ENCODE measurements around the gene CMSS1.

Gene CMSS1

GRCh38 chr3:100120693-100121092 is 303.0 kb downstream of the CMSS1 start:
- Histone ChIP-seq H3K36me3 (ENCODE audit: control insufficient read depth, insufficient read depth, low read length) (no peaks in the 10 kb centered on the region), H3K27me3 (ENCODE audit: control insufficient read depth, insufficient read depth, low read length) (no peaks in the 10 kb centered on the region), H3K9ac (ENCODE audit: low read length) (no peak overlapping the region), H3K27ac (ENCODE audit: low read depth, low read length) (no peak overlapping the region), H3K4me3 (ENCODE audit: low read depth, low read length) (no peak overlapping the region), H3K4me1 (ENCODE audit: control insufficient read depth, insufficient read depth, low read length) (peaks cover 13% of the 10 kb centered on the region), H3K9me3 (ENCODE audit: control insufficient read depth, insufficient read depth, low read depth, low read length) (no peaks in the 10 kb centered on the region)

DNA sequence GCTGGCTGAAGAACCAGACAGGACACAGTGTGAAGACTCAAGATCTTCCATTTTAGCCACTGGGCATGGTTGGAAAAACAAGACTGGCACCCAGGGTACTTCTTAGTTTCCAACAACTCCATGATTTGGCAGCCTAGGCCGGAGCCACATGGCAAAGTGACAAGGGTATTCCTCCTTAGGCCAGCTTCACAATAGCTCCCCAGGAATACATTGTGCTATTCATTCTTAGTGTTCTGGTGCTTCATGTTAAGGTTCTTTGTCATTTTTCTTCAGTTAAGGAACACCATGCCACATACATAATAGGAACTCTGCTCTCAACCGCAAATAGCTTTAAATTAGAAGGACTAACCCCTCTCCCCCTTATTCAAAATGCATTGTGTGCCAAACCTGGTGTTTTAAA is 304.7 kb downstream of the CMSS1 start:
- Histone ChIP-seq H3K9ac (ENCODE audit: low read length) (no peak overlapping the region), H3K9me3 (ENCODE audit: control insufficient read depth, insufficient read depth, low read depth, low read length) (no peaks in the 10 kb centered on the region), H3K27me3 (ENCODE audit: control insufficient read depth, insufficient read depth, low read length) (no peaks in the 10 kb centered on the region), H3K4me3 (ENCODE audit: low read depth, low read length) (no peak overlapping the region), H3K36me3 (ENCODE audit: control insufficient read depth, insufficient read depth, low read length) (no peaks in the 10 kb centered on the region), H3K27ac (ENCODE audit: low read depth, low read length) (no peak overlapping the region), H3K4me1 (ENCODE audit: control insufficient read depth, insufficient read depth, low read length) (peaks cover 13% of the 10 kb centered on the region)

GRCh38 chr3:100123112-100123511 is 305.4 kb downstream of the CMSS1 start:
- Histone ChIP-seq H3K4me1 (ENCODE audit: control insufficient read depth, insufficient read depth, low read length) (peaks cover 13% of the 10 kb centered on the region), H3K36me3 (ENCODE audit: control insufficient read depth, insufficient read depth, low read length) (no peaks in the 10 kb centered on the region), H3K27me3 (ENCODE audit: control insufficient read depth, insufficient read depth, low read length) (no peaks in the 10 kb centered on the region), H3K4me3 (ENCODE audit: low read depth, low read length) (no peak overlapping the region), H3K9ac (ENCODE audit: low read length) (no peak overlapping the region), H3K27ac (ENCODE audit: low read depth, low read length) (no peak overlapping the region), H3K9me3 (ENCODE audit: control insufficient read depth, insufficient read depth, low read depth, low read length) (no peaks in the 10 kb centered on the region)

GRCh38 chr3:100124201-100124761 is 306.6 kb downstream of the CMSS1 start:
- Histone ChIP-seq H3K27ac (ENCODE audit: low read depth, low read length) (no peak overlapping the region), H3K9me3 (ENCODE audit: control insufficient read depth, insufficient read depth, low read depth, low read length) (no peaks in the 10 kb centered on the region), H3K4me3 (ENCODE audit: low read depth, low read length) (no peak overlapping the region), H3K36me3 (ENCODE audit: control insufficient read depth, insufficient read depth, low read length) (no peaks in the 10 kb centered on the region), H3K27me3 (ENCODE audit: control insufficient read depth, insufficient read depth, low read length) (no peaks in the 10 kb centered on the region), H3K9ac (ENCODE audit: low read length) (no peak overlapping the region), H3K4me1 (ENCODE audit: control insufficient read depth, insufficient read depth, low read length) (peaks cover 13% of the 10 kb centered on the region)

DNA sequence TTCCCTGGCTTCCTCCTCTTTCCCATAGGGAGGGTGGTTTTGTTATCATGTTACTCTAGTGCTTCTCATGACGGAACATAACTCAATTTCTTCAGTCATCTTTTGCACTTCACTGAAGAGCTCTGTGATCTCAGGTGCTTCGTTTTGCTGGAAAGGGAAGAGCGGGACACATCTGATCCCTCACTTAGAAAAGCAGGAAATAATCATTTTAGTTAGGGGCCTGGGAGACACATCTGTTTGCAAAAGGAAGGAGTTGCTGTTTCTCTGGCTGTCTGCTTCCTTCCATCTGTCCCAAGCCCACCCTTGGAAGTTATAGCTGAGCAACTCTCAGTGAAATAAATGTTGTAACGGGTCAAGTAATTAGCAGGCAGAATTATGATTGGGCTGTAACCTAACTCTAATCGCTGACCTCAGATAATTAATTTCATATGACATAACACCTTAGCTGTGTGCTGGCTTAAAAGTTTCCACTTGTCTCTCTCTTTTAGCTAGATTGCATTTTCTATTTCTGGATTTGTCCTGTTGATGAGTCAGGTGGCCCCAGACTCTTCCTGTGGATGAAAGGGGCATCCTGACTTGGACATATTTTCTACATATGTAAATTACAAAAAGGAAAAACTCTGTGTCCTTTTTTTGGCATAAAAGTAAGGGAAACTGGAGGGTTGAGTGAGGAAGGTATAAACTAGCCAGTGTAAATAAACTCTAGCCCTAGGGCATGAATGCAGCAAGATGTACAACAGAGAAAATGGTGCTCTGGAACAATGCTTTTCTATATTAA is 307.7 kb downstream of the CMSS1 start:
- no peaks in the 10 kb centered on the region for H3K9me3 ChIP-seq (ENCODE audit: control insufficient read depth, insufficient read depth, low read depth, low read length)
- no peaks in the 10 kb centered on the region for H3K27me3 ChIP-seq (ENCODE audit: control insufficient read depth, insufficient read depth, low read length)
- H3K9ac ChIP-seq (ENCODE audit: low read length), result no peak overlapping the region
- H3K4me3 ChIP-seq (ENCODE audit: low read depth, low read length), result no peak overlapping the region
- no peaks in the 10 kb centered on the region for H3K36me3 ChIP-seq (ENCODE audit: control insufficient read depth, insufficient read depth, low read length)
- no peak overlapping the region for H3K27ac ChIP-seq (ENCODE audit: low read depth, low read length)
- H3K4me1 ChIP-seq (ENCODE audit: control insufficient read depth, insufficient read depth, low read length), result peaks cover 13% of the 10 kb centered on the region

DNA sequence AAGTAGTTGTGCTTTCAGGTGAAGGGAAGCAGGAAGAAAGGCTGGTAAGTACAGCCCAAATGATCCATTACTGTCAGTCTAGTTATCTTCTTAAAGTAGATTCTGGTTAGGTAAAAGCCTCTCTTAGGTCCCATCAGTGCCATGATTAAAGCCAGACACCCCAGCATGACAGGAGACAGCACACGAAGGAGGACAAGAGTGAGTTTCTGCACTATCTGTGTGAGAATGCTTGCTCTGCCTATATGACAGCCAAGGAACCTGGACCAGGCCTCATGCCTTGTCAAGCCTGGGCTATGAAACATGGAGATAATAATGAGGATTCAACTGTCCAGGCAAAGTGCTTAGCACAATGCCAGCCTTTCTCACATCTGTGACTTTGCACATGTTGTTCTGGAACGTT is 310.1 kb downstream of the CMSS1 start:
- Histone ChIP-seq H3K9ac (ENCODE audit: low read length) (no peak overlapping the region), H3K9me3 (ENCODE audit: control insufficient read depth, insufficient read depth, low read depth, low read length) (no peaks in the 10 kb centered on the region), H3K27me3 (ENCODE audit: control insufficient read depth, insufficient read depth, low read length) (no peaks in the 10 kb centered on the region), H3K27ac (ENCODE audit: low read depth, low read length) (no peak overlapping the region), H3K36me3 (ENCODE audit: control insufficient read depth, insufficient read depth, low read length) (no peaks in the 10 kb centered on the region), H3K4me1 (ENCODE audit: control insufficient read depth, insufficient read depth, low read length) (peaks cover 8% of the 10 kb centered on the region), H3K4me3 (ENCODE audit: low read depth, low read length) (no peak overlapping the region)

DNA sequence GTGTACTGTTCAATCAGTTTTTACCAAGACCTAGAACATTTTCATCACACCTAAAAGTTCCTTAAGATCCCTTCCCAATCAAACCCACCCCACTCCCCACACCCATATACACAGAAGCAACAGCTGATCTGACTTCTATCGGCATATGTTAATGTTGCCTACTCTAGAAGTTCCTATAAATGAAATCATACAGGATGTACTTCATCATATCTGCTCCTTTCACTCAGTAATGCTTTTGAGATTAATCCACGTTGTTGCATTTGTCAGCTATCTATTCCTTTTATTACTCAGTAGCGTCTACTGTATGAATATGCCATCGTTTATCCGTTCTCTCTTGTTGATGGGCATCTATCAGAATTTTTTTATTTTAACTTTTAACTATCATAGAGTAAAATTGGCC is 310.9 kb downstream of the CMSS1 start:
- Histone ChIP-seq H3K36me3 (ENCODE audit: control insufficient read depth, insufficient read depth, low read length) (no peaks in the 10 kb centered on the region), H3K4me1 (ENCODE audit: control insufficient read depth, insufficient read depth, low read length) (0 out of 2 replicates have a peak, but pooled peaks cover under 1% of the 10 kb centered on the region), H3K27me3 (ENCODE audit: control insufficient read depth, insufficient read depth, low read length) (no peaks in the 10 kb centered on the region), H3K27ac (ENCODE audit: low read depth, low read length) (no peak overlapping the region), H3K9ac (ENCODE audit: low read length) (no peak overlapping the region), H3K9me3 (ENCODE audit: control insufficient read depth, insufficient read depth, low read depth, low read length) (no peaks in the 10 kb centered on the region), H3K4me3 (ENCODE audit: low read depth, low read length) (no peak overlapping the region)

DNA sequence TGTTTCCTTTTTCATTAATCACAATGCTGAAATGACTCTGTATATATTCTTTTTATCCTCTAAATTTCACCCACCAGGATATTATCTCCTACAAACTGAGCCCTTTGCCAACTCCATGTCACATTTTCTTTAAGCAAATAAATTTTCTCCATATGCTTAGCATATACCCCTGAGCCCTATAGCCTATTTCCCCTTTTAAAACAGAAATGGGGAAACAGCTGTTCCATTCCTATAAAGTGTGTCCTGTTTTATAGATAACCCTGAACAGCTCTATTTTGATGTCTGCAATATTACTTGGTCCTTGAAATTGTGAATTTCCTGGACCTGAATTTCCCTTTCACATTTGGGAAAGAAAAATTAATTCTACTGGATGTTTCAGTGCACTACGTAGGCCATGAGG is 312.3 kb downstream of the CMSS1 start:
- Histone ChIP-seq H3K4me1 (ENCODE audit: control insufficient read depth, insufficient read depth, low read length) (no peaks in the 10 kb centered on the region), H3K36me3 (ENCODE audit: control insufficient read depth, insufficient read depth, low read length) (no peaks in the 10 kb centered on the region), H3K9ac (ENCODE audit: low read length) (no peak overlapping the region), H3K27ac (ENCODE audit: low read depth, low read length) (no peak overlapping the region), H3K27me3 (ENCODE audit: control insufficient read depth, insufficient read depth, low read length) (no peaks in the 10 kb centered on the region), H3K4me3 (ENCODE audit: low read depth, low read length) (no peak overlapping the region), H3K9me3 (ENCODE audit: control insufficient read depth, insufficient read depth, low read depth, low read length) (no peaks in the 10 kb centered on the region)

GRCh38 chr3:100131241-100131640 is 313.6 kb downstream of the CMSS1 start:
- no peaks in the 10 kb centered on the region for H3K9me3 ChIP-seq (ENCODE audit: control insufficient read depth, insufficient read depth, low read depth, low read length)
- no peak overlapping the region for H3K27ac ChIP-seq (ENCODE audit: low read depth, low read length)
- H3K27me3 ChIP-seq (ENCODE audit: control insufficient read depth, insufficient read depth, low read length), result no peaks in the 10 kb centered on the region
- H3K4me3 ChIP-seq (ENCODE audit: low read depth, low read length), result no peak overlapping the region
- H3K36me3 ChIP-seq (ENCODE audit: control insufficient read depth, insufficient read depth, low read length), result no peaks in the 10 kb centered on the region
- H3K9ac ChIP-seq (ENCODE audit: low read length), result no peak overlapping the region
- no peaks in the 10 kb centered on the region for H3K4me1 ChIP-seq (ENCODE audit: control insufficient read depth, insufficient read depth, low read length)

- no peaks in the 10 kb centered on the region for H3K27me3 ChIP-seq (ENCODE audit: control insufficient read depth, insufficient read depth, low read length)
- no peaks in the 10 kb centered on the region for H3K4me1 ChIP-seq (ENCODE audit: control insufficient read depth, insufficient read depth, low read length)
- no peak overlapping the region for H3K27ac ChIP-seq (ENCODE audit: low read depth, low read length)
- H3K9me3 ChIP-seq (ENCODE audit: control insufficient read depth, insufficient read depth, low read depth, low read length), result no peaks in the 10 kb centered on the region
- no peak overlapping the region for H3K4me3 ChIP-seq (ENCODE audit: low read depth, low read length)
- H3K9ac ChIP-seq (ENCODE audit: low read length), result no peak overlapping the region
- no peaks in the 10 kb centered on the region for H3K36me3 ChIP-seq (ENCODE audit: control insufficient read depth, insufficient read depth, low read length)
Measured at GRCh38 chr3:100136921-100137320, 319.3 kb downstream of the CMSS1 start.

- H3K36me3 ChIP-seq (ENCODE audit: control insufficient read depth, insufficient read depth, low read length), result no peaks in the 10 kb centered on the region
- H3K27ac ChIP-seq (ENCODE audit: low read depth, low read length), result no peak overlapping the region
- H3K27me3 ChIP-seq (ENCODE audit: control insufficient read depth, insufficient read depth, low read length), result no peaks in the 10 kb centered on the region
- H3K9me3 ChIP-seq (ENCODE audit: control insufficient read depth, insufficient read depth, low read depth, low read length), result peaks cover 9% of the 10 kb centered on the region
- no peaks in the 10 kb centered on the region for H3K4me1 ChIP-seq (ENCODE audit: control insufficient read depth, insufficient read depth, low read length)
- no peak overlapping the region for H3K9ac ChIP-seq (ENCODE audit: low read length)
- H3K4me3 ChIP-seq (ENCODE audit: low read depth, low read length), result no peak overlapping the region
Measured at GRCh38 chr3:100140976-100141375, 323.3 kb downstream of the CMSS1 start.

Data from HUES6 (cell line).